H7 (cell line): ENCODE measurements around the gene FANCD2. TPM values are rescaled to one million over a fixed set of nuclear protein-coding genes. Genes with fewer than 3 reads are reported as not detected.

ENCODE experiments used
- DNase-seq: peaks from one replicate; pipeline ENCODE4 v3.0.0; 2012
- H3K27me3 ChIP-seq: 2 replicates; pipeline ENCODE4 v1.6.0; 2011; ENCODE audit warnings: mild to moderate bottlenecking, low read length; ENCODE audit not compliant: control insufficient read depth, insufficient read depth
- H3K36me3 ChIP-seq: replicated peaks from 2 replicates; pipeline ENCODE4 v1.5.1; 2011; ENCODE audit warnings: low read length; ENCODE audit not compliant: control insufficient read depth, insufficient read depth
- H3K4me3 ChIP-seq: 2 replicates; pipeline ENCODE4 v1.5.1; 2011; ENCODE audit warnings: low read depth, mild to moderate bottlenecking, control low read depth, low read length, moderate library complexity; ENCODE audit not compliant: insufficient read depth
- total RNA-seq: library from RNA; depleted of rRNA; stranded (reverse); fragments of >200 nt; shearing (Covaris generic); gene quantifications from 2 replicates; pipeline ENCODE4 v1.2.3, GENCODE V29; 2014; rRNA removed

FANCD2 gene
- total RNA-seq, 1 experiment from 2014 or later: 67.7 TPM

DNA sequence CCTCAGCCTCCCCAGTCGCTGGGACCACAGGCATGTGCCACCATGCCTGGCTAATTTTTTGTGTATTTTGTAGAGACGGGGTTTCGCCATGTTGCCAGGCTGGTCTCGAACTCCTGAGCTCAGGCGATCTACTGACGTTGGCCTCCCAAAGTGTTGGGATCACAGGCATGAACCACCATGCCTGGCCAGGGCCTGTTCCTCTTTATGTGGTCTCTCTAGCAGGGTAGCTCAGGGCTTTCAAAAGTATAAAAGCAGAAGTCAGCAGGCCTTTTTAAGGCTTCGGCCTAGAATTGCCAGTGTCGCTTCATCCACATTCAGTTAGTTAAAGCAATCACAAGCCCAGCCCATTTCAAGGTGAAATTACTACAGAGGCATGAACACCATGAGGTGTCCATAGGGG lies 123.0 kb downstream of the FANCD2 start:
- Histone ChIP-seq H3K36me3 (peaks cover 14% of the 10 kb centered on the region), H3K27me3 (no peaks in the 10 kb centered on the region)

GRCh38 chr3:10150987-10151386 lies 124.8 kb downstream of the FANCD2 start:
- Histone ChIP-seq H3K4me3 (no peak overlapping the region), H3K27me3 (no peaks in the 10 kb centered on the region), H3K36me3 (peaks cover 14% of the 10 kb centered on the region)
- no peak for DNase-seq

More for the DNA sequence above, 123.0 kb downstream of the FANCD2 start:
- no peak for DNase-seq
- no peak overlapping the region for H3K4me3 ChIP-seq

Other genes with a start within 250 kb of the FANCD2 start
- gene TADA3, start 234.0 kb upstream of the FANCD2 start, total RNA-seq: 76.0 and 79.6 TPM in 2 replicates
- 207 and 239 TPM in 2 replicates for gene ARPC4, start 233.4 kb upstream of the FANCD2 start, total RNA-seq
- 3.7 and 7.4 TPM in 2 replicates for gene TTLL3, start 216.2 kb upstream of the FANCD2 start, total RNA-seq
- 117 and 131 TPM in 2 replicates for gene RPUSD3, start 182.4 kb upstream of the FANCD2 start, total RNA-seq
- gene CIDEC, start 146.2 kb upstream of the FANCD2 start, total RNA-seq: not detected in 2 replicates
- 15.0 and 15.1 TPM in 2 replicates for gene JAGN1, start 135.8 kb upstream of the FANCD2 start, total RNA-seq
- gene IL17RE, start 123.6 kb upstream of the FANCD2 start, total RNA-seq: 1.5 and 1.9 TPM in 2 replicates
- 11.6 and 15.3 TPM in 2 replicates for gene IL17RC, start 109.3 kb upstream of the FANCD2 start, total RNA-seq
- 22.2 and 30.2 TPM in 2 replicates for gene CRELD1, start 92.6 kb upstream of the FANCD2 start, total RNA-seq
- gene PRRT3, start 74.0 kb upstream of the FANCD2 start, total RNA-seq: 5.3 and 6.8 TPM in 2 replicates
- 21.8 and 45.2 TPM in 2 replicates for gene EMC3, start 39.6 kb upstream of the FANCD2 start, total RNA-seq
- not detected in 2 replicates for gene FANCD2OS, start 81.8 kb downstream of the FANCD2 start, total RNA-seq
- 88.1 and 93.3 TPM in 2 replicates for gene BRK1, start 89.2 kb downstream of the FANCD2 start, total RNA-seq
- 25.5 and 26.5 TPM in 2 replicates for gene VHL, start 115.3 kb downstream of the FANCD2 start, total RNA-seq
- gene IRAK2, start 138.5 kb downstream of the FANCD2 start, total RNA-seq: 0.83 and 1.9 TPM in 2 replicates
- 5.3 and 9.8 TPM in 2 replicates for gene TATDN2, start 222.0 kb downstream of the FANCD2 start, total RNA-seq